Vagina (tissue), 2 donors: ENCODE results near the gene LTB4R2. TPM values are rescaled to one million over a fixed set of nuclear protein-coding genes. Genes with fewer than 3 reads are reported as not detected.

ENCODE experiments used
- DNase-seq, 2 donors: peaks; one replicate each; pipeline ENCODE4 v3.0.0-alpha.2; 2017; ENCODE audit errors: extremely low spot score in 2 of 2
- H3K27ac ChIP-seq: fragments of 200-600 bp; sonication (generic); one replicate; pipeline ENCODE4 v1.5.1; 2019
- H3K27me3 ChIP-seq: fragments of 200-600 bp; sonication (generic); one replicate; pipeline ENCODE4 v1.5.1; 2019
- H3K36me3 ChIP-seq, 2 donors: fragments of 200-600 bp; sonication (generic); one replicate each; pipeline ENCODE4 v1.5.1; 2017 to 2019
- H3K4me1 ChIP-seq: fragments of 200-600 bp; sonication (generic); one replicate; pipeline ENCODE4 v1.5.1; 2019
- H3K4me3 ChIP-seq, 2 donors: fragments of 200-600 bp; sonication (generic); 1 replicate in 1 of 2; 2 replicates in 1 of 2; pipeline ENCODE4 v1.5.1; 2016 to 2019
- H3K9me3 ChIP-seq: fragments of 200-600 bp; sonication (generic); one replicate; pipeline ENCODE4 v1.5.1; 2019
- CTCF ChIP-seq, 3 experiments: fragments of 450-650 bp in 2 of 3; fragments of 200-600 bp in 1 of 3; sonication (generic) in 1 of 3; IDR thresholded peaks; one replicate each; pipeline ENCODE4 v1.5.1; 2017 to 2019; ENCODE audit warnings: antibody characterized with exemption in 3 of 3, mild to moderate bottlenecking in 2 of 3, moderate library complexity in 2 of 3
- POLR2A ChIP-seq, 2 donors: fragments of 450-650 bp; IDR thresholded peaks; one replicate each; pipeline ENCODE4 v1.6.1; 2017; ENCODE audit warnings: antibody characterized with exemption in 2 of 2, mild to moderate bottlenecking in 2 of 2, moderate library complexity in 2 of 2
- POLR2AphosphoS5 ChIP-seq, 2 donors: sonication (generic); formaldehyde crosslinking; IDR thresholded peaks; one replicate each; pipeline ENCODE4 v1.9.0; 2017; ENCODE audit warnings: antibody characterized with exemption in 2 of 2, mild to moderate bottlenecking in 2 of 2, low read depth in 1 of 2; ENCODE audit not compliant: insufficient read depth in 1 of 2
- intact Hi-C: fragments of 100-400 bp; cut with DNase I; formaldehyde crosslinking; loops from one replicate; pipeline ENCODE4 v1.15.1; 2023
- total RNA-seq: library from RNA; depleted of rRNA; stranded (reverse); fragments of >200 nt; gene quantifications from one replicate; pipeline ENCODE4 v1.2.3, GENCODE V29; 2016

Gene LTB4R2
- total RNA-seq, 1 donor from 2014 or later = 66.5 TPM

- no peak for DNase-seq
- intact Hi-C loops = no loop called here
- H3K27me3 ChIP-seq = no peaks in the 10 kb centered on the region
- no peak overlapping the region for H3K4me3 ChIP-seq
- no peaks in the 10 kb centered on the region for H3K9me3 ChIP-seq
- no peak overlapping the region for H3K27ac ChIP-seq
- peaks cover 0 to 51% of the 10 kb centered on the region in 2 donors for H3K36me3 ChIP-seq
- TF ChIP-seq CTCF (IDR thresholded peaks at IDR 0.05) (no peak), POLR2AphosphoS5 (IDR thresholded peaks at IDR 0.05; ENCODE audit: insufficient read depth in 1 of 2, low read depth in 1 of 2) (no peak), POLR2A (IDR thresholded peaks at IDR 0.05) (no peak)
- peaks cover 44% of the 10 kb centered on the region for H3K4me1 ChIP-seq
Measured at GRCh38 chr14:24307156-24307574, 2.8 kb upstream of the LTB4R2 start.

- no peak for DNase-seq
- intact Hi-C loops = no loop called here
- peak within 1 kb of the TSS; percentile 87 for H3K27ac ChIP-seq
- no peaks in the 10 kb centered on the region for H3K9me3 ChIP-seq
- no peaks in the 10 kb centered on the region for H3K27me3 ChIP-seq
- peaks cover 0 to 45% of the 10 kb centered on the region in 2 donors for H3K36me3 ChIP-seq
- H3K4me3 ChIP-seq = no peak within 1 kb of the TSS
- TF ChIP-seq POLR2A (IDR thresholded peaks at IDR 0.05) (no peak), CTCF (IDR thresholded peaks at IDR 0.05) (peak in 2 of 3 experiments; percentile 70 to 79)
- H3K4me1 ChIP-seq = peaks cover 50% of the 10 kb centered on the region
Measured at GRCh38 chr14:24307575-24308341, 2.2 kb upstream of the LTB4R2 start, which contains the start of gene CIDEB. TSS of gene CIDEB (minus strand) at chr14:24307977. CDS start at chr14:24307858, 119 bp downstream.

- TF ChIP-seq POLR2AphosphoS5 (IDR thresholded peaks at IDR 0.05; ENCODE audit: insufficient read depth in 1 of 2, low read depth in 1 of 2) = no peak
- TF ChIP-seq POLR2A (IDR thresholded peaks at IDR 0.05) = no peak
- no peak for TF ChIP-seq CTCF (IDR thresholded peaks at IDR 0.05)
- no peaks in the 10 kb centered on the region for H3K27me3 ChIP-seq
- peaks cover 0 to 38% of the 10 kb centered on the region in 2 donors for H3K36me3 ChIP-seq
- peak overlapping the region; percentile 87 for H3K27ac ChIP-seq
- peaks cover 57% of the 10 kb centered on the region for H3K4me1 ChIP-seq
- intact Hi-C loops = no loop called here
- no peaks in the 10 kb centered on the region for H3K9me3 ChIP-seq
- no peak overlapping the region for H3K4me3 ChIP-seq
- DNase-seq = no peak
Measured at GRCh38 chr14:24308342-24309124, 1.4 kb upstream of the LTB4R2 start.

- Histone ChIP-seq H3K4me1 (peaks cover 73% of the 10 kb centered on the region), H3K36me3 (peaks cover 0 to 21% of the 10 kb centered on the region in 2 donors)
- no peak for DNase-seq
Measured at GRCh38 chr14:24310265-24310645, 315 bp downstream of the LTB4R2 start.

More at GRCh38 chr14:24310265-24310645, 315 bp downstream of the LTB4R2 start:
- H3K27me3 ChIP-seq = no peaks in the 10 kb centered on the region
- intact Hi-C loops = no loop called here
- peak overlapping the region; percentile 87 for H3K27ac ChIP-seq
- TF ChIP-seq CTCF (IDR thresholded peaks at IDR 0.05) = no peak
- TF ChIP-seq POLR2AphosphoS5 (IDR thresholded peaks at IDR 0.05; ENCODE audit: insufficient read depth in 1 of 2, low read depth in 1 of 2) = no peak
- no peak for TF ChIP-seq POLR2A (IDR thresholded peaks at IDR 0.05)
- peak overlapping the region; percentile 48 to 58 for H3K4me3 ChIP-seq
- no peaks in the 10 kb centered on the region for H3K9me3 ChIP-seq
